Right cardiac atrium (tissue), 5 donors: ENCODE results near the gene PGP. TPM values are rescaled to one million over a fixed set of nuclear protein-coding genes. Genes with fewer than 3 reads are reported as not detected.
A peak's percentile ranks its signal among the peaks of the same experiment; 100 is the strongest.
"Not testable (repeated sequence)": the region's sequence is repeated elsewhere in the genome, so short reads cannot be mapped to it uniquely, and the experiment has no call there.

ENCODE experiments used
- ATAC-seq, 2 donors: fragments of 200-7000 bp; cut with Tn5 transposase; one replicate each; pipeline versions ENCODE4 v1.8.0 to v1.9.1; 2020; ENCODE audit warnings: moderate library complexity in 2 of 2, mild to moderate bottlenecking in 1 of 2
- DNase-seq, 3 donors: peaks; one replicate each; pipeline ENCODE4 v3.0.0-alpha.2; 2020
- H3K27ac ChIP-seq: one replicate; pipeline ENCODE4 v1.5.1; 2013; ENCODE audit warnings: mild to moderate bottlenecking, low read length, control low read depth, moderate library complexity
- H3K27me3 ChIP-seq: one replicate; pipeline ENCODE4 v1.6.1; 2013; ENCODE audit not compliant: control insufficient read depth, insufficient read depth
- H3K4me1 ChIP-seq: one replicate; pipeline ENCODE4 v1.6.1; 2013; ENCODE audit warnings: low read length; ENCODE audit not compliant: control insufficient read depth, insufficient read depth
- H3K4me3 ChIP-seq: one replicate; pipeline ENCODE4 v1.5.1; 2013; ENCODE audit warnings: low read length, control low read depth
- H3K9me3 ChIP-seq: one replicate; pipeline ENCODE4 v1.6.1; 2013; ENCODE audit warnings: low read length; ENCODE audit not compliant: control insufficient read depth
- WGBS: extraction: QIAGEN DNeasy Blood & Tissue Kit; methylation state at CpG from one replicate; pipeline ENCODE4 v1.1.7; 2013; 5-methylcytosine and 5-hydroxymethylcytosine counted together
- intact Hi-C, 4 donors: fragments of 100-400 bp; cut with DNase I; formaldehyde crosslinking; loops; one replicate each; pipeline versions ENCODE4 v1.11.0 to v1.14.0; 2022 to 2023
- polyA plus RNA-seq: library from polyadenylated mRNA; stranded (reverse); fragments of 200-250 nt; gene quantifications from one replicate; pipeline ENCODE4 v1.2.3, GENCODE V29; 2013
- total RNA-seq, 4 donors: library from RNA; stranded (reverse); fragmentation: NEBNext Ultra II Directional; extraction: Animal tissue kit (Norgen Biotek cat#: 25700); gene quantifications; one replicate each; pipeline ENCODE4 v1.2.1, GENCODE V29; 2021
- donor health status: healthy with polysubstance abuse.
- donor health status: DM: no; HTN: yes; CAD: no.
- donor health status: DM: no; HTN: no; CAD: no.
- donor health status: DM: no; HTN: yes; CAD: no; lungs with severe emphysema.
- donor health status: DM: yes; HTN: yes; CAD: no.

Gene PGP
- total and polyA plus RNA-seq, 5 donors: 19.3 to 24.8 (median 21.5) TPM

DNA sequence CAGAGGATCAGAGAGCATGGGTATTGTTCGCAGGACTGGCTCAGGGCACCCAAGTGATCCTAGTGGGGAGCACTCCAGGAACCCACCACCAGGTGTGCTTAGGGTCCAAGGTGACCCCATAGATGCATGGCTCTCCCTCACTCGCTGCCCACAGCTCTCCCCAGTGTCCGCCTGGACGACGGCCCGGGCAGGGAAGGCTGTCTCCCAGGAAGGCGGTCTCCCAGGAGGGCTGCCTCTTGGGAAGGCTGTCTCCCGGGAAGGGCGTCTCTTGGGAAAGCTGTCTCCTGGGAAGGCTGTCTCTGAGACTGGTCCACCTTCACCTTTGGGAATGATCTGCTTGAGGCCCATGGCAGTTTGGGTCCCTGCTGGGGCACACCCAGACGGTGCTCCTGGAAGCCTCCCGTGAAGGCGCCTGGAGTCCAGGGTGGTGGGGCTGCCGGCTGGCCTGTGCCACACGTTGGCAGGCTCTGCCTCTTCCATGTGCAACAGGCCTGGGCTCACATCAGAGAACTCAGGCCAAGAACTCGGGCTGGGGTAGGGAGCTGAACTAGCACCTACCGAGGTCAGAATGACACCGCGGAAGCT, 31.8 kb upstream of the PGP start:
- Histone ChIP-seq H3K27me3 (no peaks in the 10 kb centered on the region), H3K9me3 (no peaks in the 10 kb centered on the region), H3K27ac (no peak overlapping the region), H3K4me1 (peaks cover 3% of the 10 kb centered on the region), H3K4me3 (no peak overlapping the region)
- ATAC-seq (no peak), DNase-seq (peak in 2 of 3 donors; percentile 4 to 49)
- 87% methylated on average over 18 of the region's 18 CpGs for WGBS
- intact Hi-C loops: no loop called here

GRCh38 chr16:2244926-2245795, 30.5 kb upstream of the PGP start:
- DNase-seq: peak; percentile 7 to 52 (median 28)
- WGBS: 94% methylated on average over 30 of the region's 30 CpGs
- Histone ChIP-seq H3K27ac (no peak overlapping the region), H3K9me3 (no peaks in the 10 kb centered on the region), H3K27me3 (no peaks in the 10 kb centered on the region), H3K4me3 (no peak overlapping the region), H3K4me1 (no peaks in the 10 kb centered on the region)
- intact Hi-C loops: no loop called here
- ATAC-seq: no peak

GRCh38 chr16:2244301-2244700, 29.7 kb upstream of the PGP start:
- H3K27me3 ChIP-seq: no peaks in the 10 kb centered on the region
- WGBS: 74% methylated on average over 17 of the region's 17 CpGs
- no peaks in the 10 kb centered on the region for H3K4me1 ChIP-seq
- no peak overlapping the region for H3K4me3 ChIP-seq
- DNase-seq: peak; percentile 11 to 61 (median 61)
- no peaks in the 10 kb centered on the region for H3K9me3 ChIP-seq
- ATAC-seq: peak; percentile 4 to 6
- no peak overlapping the region for H3K27ac ChIP-seq
- intact Hi-C loops: no loop called here

- ATAC-seq: peak; percentile 4 to 7
- no peaks in the 10 kb centered on the region for H3K9me3 ChIP-seq
- 96% methylated on average over 11 of the region's 11 CpGs for WGBS
- H3K4me1 ChIP-seq: no peaks in the 10 kb centered on the region
- no peaks in the 10 kb centered on the region for H3K27me3 ChIP-seq
- H3K27ac ChIP-seq: no peak overlapping the region
- intact Hi-C loops: no loop called here
- DNase-seq: peak; percentile 13 to 42 (median 17)
- no peak overlapping the region for H3K4me3 ChIP-seq
Measured at GRCh38 chr16:2243781-2244180, 29.1 kb upstream of the PGP start.

- Histone ChIP-seq H3K27me3 (no peaks in the 10 kb centered on the region), H3K4me1 (no peaks in the 10 kb centered on the region), H3K27ac (no peak overlapping the region), H3K9me3 (no peaks in the 10 kb centered on the region), H3K4me3 (no peak overlapping the region)
- ATAC-seq (no peak), DNase-seq (peak; percentile 11 to 42 (median 18))
- WGBS: 93% methylated on average over 19 of the region's 19 CpGs
- intact Hi-C loops: no loop called here
Measured at GRCh38 chr16:2243031-2243528, 28.4 kb upstream of the PGP start.

DNA sequence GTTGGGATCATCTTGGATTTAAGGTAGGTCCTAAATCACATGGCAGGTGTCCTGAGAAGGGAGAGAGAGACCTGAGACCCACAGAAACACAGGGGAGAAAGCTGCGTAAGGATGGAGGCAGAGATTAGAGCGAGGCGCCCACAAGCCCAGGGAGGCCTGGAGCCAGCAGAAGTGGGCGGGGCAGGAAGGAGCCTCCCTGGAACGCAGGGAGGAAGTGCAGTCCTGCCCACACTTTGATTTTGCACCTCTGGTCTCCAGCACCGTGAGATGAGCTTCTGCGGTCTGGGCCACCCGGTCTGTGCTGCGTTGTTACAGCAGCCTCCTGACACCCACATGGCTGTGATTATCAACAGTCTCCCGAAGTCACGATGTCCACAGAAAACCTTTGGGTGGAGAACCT, 28.0 kb upstream of the PGP start:
- Histone ChIP-seq H3K27me3 (no peaks in the 10 kb centered on the region), H3K4me3 (no peak overlapping the region), H3K4me1 (no peaks in the 10 kb centered on the region), H3K9me3 (no peaks in the 10 kb centered on the region), H3K27ac (no peak overlapping the region)
- 71% methylated on average over 11 of the region's 11 CpGs for WGBS
- ATAC-seq (no peak), DNase-seq (peak in 1 of 3 donors; percentile 47)
- intact Hi-C loops: no loop called here

DNA sequence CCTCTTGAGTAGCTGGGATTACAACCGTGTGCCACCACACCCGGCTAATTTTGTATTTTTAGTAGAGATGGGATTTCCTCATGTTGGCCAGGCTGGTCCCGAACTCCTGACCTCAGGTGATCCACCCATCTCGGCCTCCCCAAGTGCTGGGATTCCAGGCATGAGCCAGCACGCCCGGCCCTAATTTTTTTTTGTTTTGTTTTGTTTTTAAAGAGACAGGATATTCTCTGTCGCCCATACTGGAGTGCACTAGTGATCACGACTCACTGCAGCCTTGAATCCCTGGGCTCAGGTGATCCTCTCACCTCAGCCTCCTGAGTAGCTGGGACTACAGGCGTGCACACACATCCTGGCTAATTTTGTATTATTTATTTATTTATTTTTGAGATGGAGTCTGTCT, 25.7 kb upstream of the PGP start:
- H3K4me3 ChIP-seq, H3K27ac ChIP-seq, DNase-seq, H3K4me1 ChIP-seq, intact Hi-C loops, H3K9me3 ChIP-seq, ATAC-seq, H3K27me3 ChIP-seq: not testable (repeated sequence)
- WGBS: 67% methylated on average over 9 of the region's 9 CpGs

- peak in 1 of 2 donors; percentile 1 for ATAC-seq
- Histone ChIP-seq H3K27ac (no peak overlapping the region), H3K27me3 (no peaks in the 10 kb centered on the region), H3K4me3 (no peak overlapping the region), H3K9me3 (no peaks in the 10 kb centered on the region), H3K4me1 (peaks cover 3% of the 10 kb centered on the region)
- intact Hi-C loops: no loop called here
- peak in 1 of 3 donors; percentile 34 for DNase-seq
- 79% methylated on average over 15 of the region's 15 CpGs for WGBS
Measured at GRCh38 chr16:2238838-2239675, 24.4 kb upstream of the PGP start.

GRCh38 chr16:2238150-2238837, 23.7 kb upstream of the PGP start:
- peaks cover 3% of the 10 kb centered on the region for H3K4me1 ChIP-seq
- ATAC-seq: peak; percentile 6 to 8
- no peaks in the 10 kb centered on the region for H3K27me3 ChIP-seq
- no peak overlapping the region for H3K27ac ChIP-seq
- DNase-seq: no peak
- no peak overlapping the region for H3K4me3 ChIP-seq
- intact Hi-C loops: no loop called here
- no peaks in the 10 kb centered on the region for H3K9me3 ChIP-seq
- WGBS: 60% methylated on average over 18 of the region's 18 CpGs

DNA sequence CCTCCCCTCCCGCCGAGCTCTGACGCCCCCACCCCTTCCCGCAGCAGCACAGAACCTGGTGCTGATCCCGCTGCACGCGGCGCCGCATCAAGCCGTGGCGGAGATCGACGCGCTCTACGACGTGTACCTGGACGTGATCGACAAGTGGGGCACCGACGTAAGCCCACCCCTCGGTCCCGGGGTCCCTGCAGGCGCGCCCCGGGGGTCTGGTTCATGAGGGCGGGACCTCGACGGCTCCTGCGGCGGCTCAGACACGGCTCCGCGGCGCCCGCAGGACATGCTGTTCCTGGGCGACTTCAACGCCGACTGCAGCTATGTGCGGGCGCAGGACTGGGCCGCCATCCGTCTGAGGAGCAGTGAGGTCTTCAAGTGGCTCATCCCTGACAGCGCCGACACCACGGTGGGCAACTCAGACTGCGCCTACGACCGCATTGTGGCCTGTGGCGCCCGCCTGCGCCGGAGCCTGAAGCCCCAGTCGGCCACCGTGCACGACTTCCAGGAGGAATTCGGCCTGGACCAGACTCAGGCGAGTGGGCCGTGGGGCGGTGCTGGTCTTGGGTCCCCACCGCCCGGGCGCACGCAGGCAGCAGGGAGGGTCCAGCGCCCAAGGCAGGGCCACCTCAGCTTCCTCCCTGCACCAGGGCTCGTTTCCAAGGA, 23.0 kb upstream of the PGP start:
- Histone ChIP-seq H3K9me3 (no peaks in the 10 kb centered on the region), H3K27me3 (no peaks in the 10 kb centered on the region), H3K4me1 (peaks cover 3% of the 10 kb centered on the region), H3K4me3 (no peak overlapping the region), H3K27ac (no peak overlapping the region)
- peak; percentile 13 to 22 for ATAC-seq
- DNase-seq: peak in 1 of 3 donors; percentile 69
- intact Hi-C loops: no loop called here
- WGBS: 14% methylated on average over 65 of the region's 65 CpGs
